GM18870 (cell line): ENCODE data around the gene CHIC1.
A peak's percentile ranks its signal among the peaks of the same experiment; 100 is the strongest.
"Not testable (repeated sequence)": the region's sequence is repeated elsewhere in the genome, so short reads cannot be mapped to it uniquely, and the experiment has no call there.

Experiments
- ATAC-seq: cut with Tn5 transposase; IDR thresholded peaks from one replicate; pipeline ENCODE4 v1.9.1; 2021; ENCODE audit warnings: moderate library complexity; ENCODE audit not compliant: unreplicated experiment

Gene CHIC1

GRCh38 chrX:73562984-73563737, at the start of gene CHIC1:
TSS of gene CHIC1 (plus strand) at chrX:73563197. CDS start at chrX:73563285, 88 bp downstream.
- ATAC-seq = peak; percentile 38

DNA sequence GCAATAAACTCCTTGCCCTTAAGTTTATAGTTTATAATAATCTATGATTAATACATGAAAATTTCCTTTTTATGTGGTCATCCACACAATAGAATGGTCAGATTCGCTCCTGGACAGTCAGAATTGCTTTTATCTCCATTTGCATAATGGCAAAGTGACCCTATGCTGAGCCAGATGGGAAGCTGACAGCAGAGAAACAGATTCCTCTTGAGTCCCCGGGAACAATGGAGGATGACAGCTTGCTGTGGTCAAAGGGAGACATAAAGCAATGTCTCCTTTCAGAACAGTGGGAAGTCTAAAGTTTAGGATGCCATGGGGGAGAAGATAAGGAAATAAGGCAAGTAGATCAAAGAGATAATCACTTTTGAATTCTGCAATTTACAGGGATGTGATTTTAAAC, 40.2 kb upstream of the CHIC1 start:
- not testable (repeated sequence) for ATAC-seq

DNA sequence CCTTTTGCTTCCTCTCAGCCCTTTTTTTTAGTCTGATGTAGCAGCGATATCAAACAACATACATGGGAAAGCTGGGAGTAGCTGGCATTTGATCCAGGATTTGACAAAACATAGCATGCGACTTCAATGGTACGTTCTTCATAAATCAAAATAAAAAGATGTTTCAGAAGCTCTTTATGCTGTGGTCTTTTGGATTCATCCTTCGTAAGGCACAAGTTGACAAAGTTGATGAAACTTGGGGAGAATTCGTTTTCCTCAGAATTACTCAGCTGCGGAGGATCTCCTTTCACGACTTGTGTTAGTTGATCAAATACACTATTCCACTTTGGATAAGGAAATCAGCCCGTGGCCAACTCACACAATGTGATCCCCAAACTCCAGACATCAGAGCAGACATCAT, 38.1 kb upstream of the CHIC1 start:
- ATAC-seq = no peak

DNA sequence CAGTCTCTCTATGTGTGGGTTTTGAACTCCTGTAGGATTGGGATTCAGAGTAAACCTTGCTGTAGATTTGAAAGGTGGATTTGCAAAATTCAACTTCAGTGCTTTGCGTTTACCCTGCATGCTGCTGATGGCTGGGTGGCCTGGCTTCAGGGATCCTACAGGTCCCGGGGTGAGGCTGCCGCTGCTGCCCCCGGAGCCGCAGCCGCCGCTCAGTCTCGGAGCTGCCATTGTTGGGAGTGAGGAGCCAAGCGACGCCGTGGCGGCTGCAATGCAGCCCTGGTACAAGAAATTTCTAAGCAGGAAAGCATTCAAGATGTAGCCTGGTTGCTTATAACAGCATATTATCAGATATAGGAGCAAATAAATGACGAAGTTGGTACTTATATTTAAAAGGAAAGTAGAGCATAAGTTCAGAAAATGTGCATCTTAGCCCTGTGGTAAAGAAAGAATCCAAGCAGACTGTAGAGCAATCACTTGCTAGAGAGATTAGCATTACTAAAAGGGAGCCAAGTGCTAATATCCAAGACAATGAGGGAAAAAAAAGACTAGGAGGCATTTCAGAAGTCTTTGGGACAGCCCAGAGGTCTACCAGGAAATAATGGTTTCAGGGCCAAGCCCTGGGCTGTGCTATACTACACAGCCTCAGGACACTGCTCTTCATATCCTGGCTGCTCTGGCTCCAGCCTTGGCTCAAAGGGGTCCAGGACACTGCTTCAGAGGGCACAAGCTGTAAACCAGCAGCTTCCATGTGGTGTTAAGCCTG, 36.9 kb upstream of the CHIC1 start:
- no peak for ATAC-seq

DNA sequence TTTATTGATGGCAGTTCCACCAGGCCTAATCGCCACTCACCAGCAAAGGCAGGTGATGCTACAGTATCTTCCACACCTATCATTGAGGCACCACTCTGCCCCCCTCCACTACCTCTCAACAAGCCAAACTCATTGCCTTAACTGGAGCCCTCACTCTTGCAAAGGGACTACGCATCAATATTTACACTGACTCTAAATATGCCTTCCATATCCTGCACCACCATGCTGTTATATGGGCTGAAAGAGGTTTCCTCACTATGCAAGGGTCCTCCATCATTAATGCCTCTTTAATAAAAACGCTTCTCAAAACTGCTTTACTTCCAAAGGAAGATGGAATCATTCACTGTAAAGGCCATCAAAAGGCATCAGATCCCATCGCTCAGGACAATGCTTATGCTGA, 31.3 kb upstream of the CHIC1 start:
- not testable (repeated sequence) for ATAC-seq

- ATAC-seq = no peak
These were observed 6.8 kb upstream of the CHIC1 start for GRCh38 chrX:73556159-73556558.

- ATAC-seq = no peak
These were observed 1.2 kb upstream of the CHIC1 start for GRCh38 chrX:73561801-73562200.

DNA sequence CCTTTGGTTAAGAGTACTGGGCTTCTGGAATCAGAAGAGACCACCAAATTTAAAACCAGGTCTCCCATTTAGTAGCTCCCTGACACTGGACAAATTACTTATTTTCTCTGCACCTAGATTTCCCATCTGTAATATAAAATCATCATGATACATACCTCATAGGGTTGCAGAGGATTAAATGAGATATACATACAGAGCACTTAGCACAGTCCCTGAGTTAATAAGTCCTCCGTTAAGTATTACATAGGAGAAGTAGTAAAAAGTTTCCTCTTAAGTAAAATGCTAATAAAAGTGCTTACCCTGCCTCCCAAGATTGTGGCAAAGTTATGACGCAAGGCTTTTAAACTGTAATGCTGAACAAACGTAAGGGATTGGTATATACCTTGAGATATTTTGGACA, 539 bp upstream of the CHIC1 start:
- ATAC-seq = no peak

- peak; percentile 52 for ATAC-seq
These were observed 706 bp downstream of the CHIC1 start for GRCh38 chrX:73563738-73564068.

GRCh38 chrX:73577361-73577760, 14.4 kb downstream of the CHIC1 start:
- no peak for ATAC-seq

- peak; percentile 45 for ATAC-seq
These were observed 18.1 kb downstream of the CHIC1 start for GRCh38 chrX:73581002-73581628.

DNA sequence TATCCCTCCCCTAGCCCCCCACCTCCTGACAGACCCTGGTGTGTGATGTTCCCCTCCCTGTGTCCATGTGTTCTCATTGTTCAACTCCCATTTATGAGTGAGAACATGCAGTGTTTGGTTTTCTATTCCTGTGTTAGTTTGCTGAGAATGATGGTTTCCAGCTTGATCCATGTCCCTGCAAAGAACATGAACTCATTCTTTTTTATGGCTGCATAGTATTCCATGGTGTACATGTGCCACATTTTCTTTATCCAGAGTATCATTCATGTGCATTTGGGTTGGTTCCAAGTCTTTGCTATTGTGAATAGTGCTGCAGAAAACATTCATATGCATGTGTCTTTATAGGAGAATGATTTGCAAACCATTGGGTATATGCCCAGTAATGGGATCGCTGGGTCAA, 34.8 kb downstream of the CHIC1 start:
- ATAC-seq = not testable (repeated sequence)

DNA sequence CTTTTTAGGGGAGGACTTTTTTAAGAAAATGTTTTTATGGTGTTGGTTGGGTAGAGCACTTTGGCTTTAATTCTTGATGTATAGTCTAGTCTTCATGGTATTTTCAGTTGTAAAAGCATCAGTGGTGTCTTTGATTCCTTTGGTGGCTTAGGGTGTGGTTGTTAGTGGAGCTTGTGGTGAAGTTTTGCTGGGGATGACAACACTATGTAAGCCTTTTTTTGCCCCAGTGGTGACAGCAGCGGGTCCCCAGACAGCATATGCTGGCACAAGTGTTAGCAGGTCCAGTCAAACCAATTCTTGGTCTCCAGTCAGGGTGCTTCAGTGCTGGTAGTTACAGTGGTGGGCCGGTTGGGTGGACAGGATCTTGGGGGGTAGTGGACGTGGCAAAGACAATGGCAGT, 52.0 kb downstream of the CHIC1 start:
- ATAC-seq = no peak

DNA sequence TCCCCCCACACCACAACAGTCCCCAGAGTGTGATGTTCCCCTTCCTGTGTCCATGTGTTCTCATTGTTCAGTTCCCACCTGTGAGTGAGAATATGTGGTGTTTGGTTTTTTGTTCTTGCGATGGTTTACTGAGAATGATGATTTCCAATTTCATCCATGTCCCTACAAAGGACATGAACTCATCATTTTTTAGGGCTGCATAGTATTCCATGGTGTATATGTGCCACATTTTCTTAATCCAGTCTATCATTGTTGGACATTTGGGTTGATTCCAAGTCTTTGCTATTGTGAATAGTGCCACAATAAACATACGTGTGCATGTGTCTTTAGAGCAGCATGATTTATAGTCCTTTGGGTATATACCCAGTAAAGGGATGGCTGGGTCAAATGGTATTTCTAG, 78.7 kb downstream of the CHIC1 start:
- ATAC-seq = not testable (repeated sequence)

GRCh38 chrX:73647212-73647611, 84.2 kb downstream of the CHIC1 start:
- ATAC-seq = peak; percentile 34

- peak; percentile 52 for ATAC-seq
These were observed 84.8 kb downstream of the CHIC1 start for GRCh38 chrX:73647632-73648322.

- ATAC-seq = not testable (repeated sequence)
These were observed 98.3 kb downstream of the CHIC1 start for GRCh38 chrX:73661322-73661721.

GRCh38 chrX:73668779-73669178, 105.8 kb downstream of the CHIC1 start:
- no peak for ATAC-seq

- no peak for ATAC-seq
These were observed 118.4 kb downstream of the CHIC1 start for GRCh38 chrX:73681408-73681807.

- no peak for ATAC-seq
These were observed 120.4 kb downstream of the CHIC1 start for GRCh38 chrX:73683236-73683859.

GRCh38 chrX:73707014-73707413, 144.0 kb downstream of the CHIC1 start:
- not testable (repeated sequence) for ATAC-seq
